ENCODE measurements around the gene HES5. TPM values are rescaled to one million over a fixed set of nuclear protein-coding genes. Genes with fewer than 3 reads are reported as not detected.

The HES5 gene
- polyA plus RNA-seq, 1 donor from 2014 or later = 0.81 TPM

GRCh38 chr1:2573250-2573920, 43.3 kb upstream of the HES5 start:
- H3K27me3 ChIP-seq (ENCODE audit: insufficient read depth, low read depth, low read length) = no peaks in the 10 kb centered on the region
- H3K9me2 ChIP-seq (ENCODE audit: insufficient read depth, low read length) = no peaks in the 10 kb centered on the region
- no peak overlapping the region for H3K27ac ChIP-seq (ENCODE audit: low read length)
- H3K79me2 ChIP-seq (replicated peaks; ENCODE audit: insufficient read depth, low read length) = no peaks in the 10 kb centered on the region
- no peaks in the 10 kb centered on the region for H4K20me1 ChIP-seq (ENCODE audit: insufficient read depth)
- no peaks in the 10 kb centered on the region for H3K36me3 ChIP-seq (ENCODE audit: insufficient read depth, low read length)
- H3F3A ChIP-seq (ENCODE audit: insufficient read depth, low read length, poor library complexity, severe bottlenecking) = no peaks in the 10 kb centered on the region
- no peak for TF ChIP-seq SMC3 (conservative IDR thresholded peaks at IDR 0.05; ENCODE audit: poor library complexity)
- no peak for TF ChIP-seq EP300 (conservative IDR thresholded peaks at IDR 0.05; ENCODE audit: poor library complexity, severe bottlenecking)
- H3K9me3 ChIP-seq (ENCODE audit: low read length) = peaks cover 3% of the 10 kb centered on the region
- no peak overlapping the region for H3K9ac ChIP-seq (ENCODE audit: low read length)
- H2AFZ ChIP-seq (ENCODE audit: low read depth, low read length) = no peak overlapping the region
- H3K4me2 ChIP-seq (ENCODE audit: low read length) = no peak overlapping the region
- no peak overlapping the region for H3K4me3 ChIP-seq (ENCODE audit: low read length)

GRCh38 chr1:2571348-2571747, 41.3 kb upstream of the HES5 start:
- Histone ChIP-seq H3K79me2 (replicated peaks; ENCODE audit: insufficient read depth, low read length) (no peaks in the 10 kb centered on the region), H3K9me2 (ENCODE audit: insufficient read depth, low read length) (no peaks in the 10 kb centered on the region), H3K27me3 (ENCODE audit: insufficient read depth, low read depth, low read length) (no peaks in the 10 kb centered on the region), H3K27ac (ENCODE audit: low read length) (no peak overlapping the region), H3K4me3 (ENCODE audit: low read length) (no peak overlapping the region), H3K9ac (ENCODE audit: low read length) (no peak overlapping the region), H4K20me1 (ENCODE audit: insufficient read depth) (no peaks in the 10 kb centered on the region), H3K9me3 (ENCODE audit: low read length) (peaks cover 3% of the 10 kb centered on the region), H3K4me2 (ENCODE audit: low read length) (no peak overlapping the region), H3K36me3 (ENCODE audit: insufficient read depth, low read length) (no peaks in the 10 kb centered on the region), H2AFZ (ENCODE audit: low read depth, low read length) (no peak overlapping the region), H3F3A (ENCODE audit: insufficient read depth, low read length, poor library complexity, severe bottlenecking) (no peaks in the 10 kb centered on the region)
- no peak for TF ChIP-seq EP300 (conservative IDR thresholded peaks at IDR 0.05; ENCODE audit: poor library complexity, severe bottlenecking)
- TF ChIP-seq MXI1 (conservative IDR thresholded peaks at IDR 0.05; ENCODE audit: poor library complexity, severe bottlenecking) = no peak
- TF ChIP-seq POLR2AphosphoS5 (IDR thresholded peaks at IDR 0.05) = no peak
- TF ChIP-seq SMC3 (conservative IDR thresholded peaks at IDR 0.05; ENCODE audit: poor library complexity) = no peak
- TF ChIP-seq EZH2 (IDR thresholded peaks at IDR 0.05; ENCODE audit: borderline replicate concordance, insufficient read depth, low read length, poor library complexity, severe bottlenecking) = no peak
- no peak for TF ChIP-seq CTCF (IDR thresholded peaks at IDR 0.05; ENCODE audit: poor library complexity, severe bottlenecking)
- TF ChIP-seq, protein P1, sequence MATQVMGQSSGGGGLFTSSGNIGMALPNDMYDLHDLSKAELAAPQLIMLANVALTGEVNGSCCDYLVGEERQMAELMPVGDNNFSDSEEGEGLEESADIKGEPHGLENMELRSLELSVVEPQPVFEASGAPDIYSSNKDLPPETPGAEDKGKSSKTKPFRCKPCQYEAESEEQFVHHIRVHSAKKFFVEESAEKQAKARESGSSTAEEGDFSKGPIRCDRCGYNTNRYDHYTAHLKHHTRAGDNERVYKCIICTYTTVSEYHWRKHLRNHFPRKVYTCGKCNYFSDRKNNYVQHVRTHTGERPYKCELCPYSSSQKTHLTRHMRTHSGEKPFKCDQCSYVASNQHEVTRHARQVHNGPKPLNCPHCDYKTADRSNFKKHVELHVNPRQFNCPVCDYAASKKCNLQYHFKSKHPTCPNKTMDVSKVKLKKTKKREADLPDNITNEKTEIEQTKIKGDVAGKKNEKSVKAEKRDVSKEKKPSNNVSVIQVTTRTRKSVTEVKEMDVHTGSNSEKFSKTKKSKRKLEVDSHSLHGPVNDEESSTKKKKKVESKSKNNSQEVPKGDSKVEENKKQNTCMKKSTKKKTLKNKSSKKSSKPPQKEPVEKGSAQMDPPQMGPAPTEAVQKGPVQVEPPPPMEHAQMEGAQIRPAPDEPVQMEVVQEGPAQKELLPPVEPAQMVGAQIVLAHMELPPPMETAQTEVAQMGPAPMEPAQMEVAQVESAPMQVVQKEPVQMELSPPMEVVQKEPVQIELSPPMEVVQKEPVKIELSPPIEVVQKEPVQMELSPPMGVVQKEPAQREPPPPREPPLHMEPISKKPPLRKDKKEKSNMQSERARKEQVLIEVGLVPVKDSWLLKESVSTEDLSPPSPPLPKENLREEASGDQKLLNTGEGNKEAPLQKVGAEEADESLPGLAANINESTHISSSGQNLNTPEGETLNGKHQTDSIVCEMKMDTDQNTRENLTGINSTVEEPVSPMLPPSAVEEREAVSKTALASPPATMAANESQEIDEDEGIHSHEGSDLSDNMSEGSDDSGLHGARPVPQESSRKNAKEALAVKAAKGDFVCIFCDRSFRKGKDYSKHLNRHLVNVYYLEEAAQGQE (IDR thresholded peaks at IDR 0.05; ENCODE audit: borderline replicate concordance) = no peak
- TF ChIP-seq TAF1 (IDR thresholded peaks at IDR 0.05; ENCODE audit: low read depth) = no peak
- TF ChIP-seq RAD21 (conservative IDR thresholded peaks at IDR 0.05) = no peak
